ENCODE measurements around the gene ADAMTS16.

ADAMTS16 gene

GRCh38 chr5:5239191-5239590 is 99.1 kb downstream of the ADAMTS16 start:
- DNase-seq (ENCODE audit: low spot score): no peak

- DNase-seq (ENCODE audit: low spot score): no peak
Observed at GRCh38 chr5:5240234-5240633, 100.1 kb downstream of the ADAMTS16 start.

GRCh38 chr5:5242056-5242455 is 101.9 kb downstream of the ADAMTS16 start:
- DNase-seq (ENCODE audit: low spot score): no peak

- no peak for DNase-seq (ENCODE audit: low spot score)
Observed at GRCh38 chr5:5246736-5247135, 106.6 kb downstream of the ADAMTS16 start.

GRCh38 chr5:5250758-5251157 is 110.6 kb downstream of the ADAMTS16 start:
- DNase-seq (ENCODE audit: low spot score): no peak

- DNase-seq (ENCODE audit: low spot score): no peak
Observed at GRCh38 chr5:5252106-5252505, 112.0 kb downstream of the ADAMTS16 start.

GRCh38 chr5:5257353-5257752 is 117.2 kb downstream of the ADAMTS16 start:
- no peak for DNase-seq (ENCODE audit: low spot score)

GRCh38 chr5:5258564-5258963 is 118.4 kb downstream of the ADAMTS16 start:
- DNase-seq (ENCODE audit: low spot score): no peak

- no peak for DNase-seq (ENCODE audit: low spot score)
Observed at GRCh38 chr5:5264727-5265126, 124.6 kb downstream of the ADAMTS16 start.

- DNase-seq (ENCODE audit: low spot score): no peak
Observed at GRCh38 chr5:5266297-5266696, 126.2 kb downstream of the ADAMTS16 start.

- DNase-seq (ENCODE audit: low spot score): no peak
Observed at GRCh38 chr5:5270161-5270560, 130.0 kb downstream of the ADAMTS16 start.

- no peak for DNase-seq (ENCODE audit: low spot score)
Observed at GRCh38 chr5:5270958-5271785, 131.0 kb downstream of the ADAMTS16 start.

GRCh38 chr5:5271786-5272321 is 131.7 kb downstream of the ADAMTS16 start:
- no peak for DNase-seq (ENCODE audit: low spot score)

- no peak for DNase-seq (ENCODE audit: low spot score)
Observed at GRCh38 chr5:5273398-5273797, 133.3 kb downstream of the ADAMTS16 start.

GRCh38 chr5:5273976-5274375 is 133.8 kb downstream of the ADAMTS16 start:
- DNase-seq (ENCODE audit: low spot score): no peak

- DNase-seq (ENCODE audit: low spot score): no peak
Observed at GRCh38 chr5:5275211-5275610, 135.1 kb downstream of the ADAMTS16 start.

GRCh38 chr5:5276430-5276829 is 136.3 kb downstream of the ADAMTS16 start:
- no peak for DNase-seq (ENCODE audit: low spot score)

GRCh38 chr5:5276951-5277517 is 136.9 kb downstream of the ADAMTS16 start:
- no peak for DNase-seq (ENCODE audit: low spot score)

- no peak for DNase-seq (ENCODE audit: low spot score)
Observed at GRCh38 chr5:5278201-5278814, 138.2 kb downstream of the ADAMTS16 start.

GRCh38 chr5:5278815-5279381 is 138.8 kb downstream of the ADAMTS16 start:
- DNase-seq (ENCODE audit: low spot score): no peak

GRCh38 chr5:5285906-5286305 is 145.8 kb downstream of the ADAMTS16 start:
- DNase-seq (ENCODE audit: low spot score): no peak

GRCh38 chr5:5287419-5287818 is 147.3 kb downstream of the ADAMTS16 start:
- no peak for DNase-seq (ENCODE audit: low spot score)

GRCh38 chr5:5288201-5288600 is 148.1 kb downstream of the ADAMTS16 start:
- no peak for DNase-seq (ENCODE audit: low spot score)

Data from HuH-7.5 (cell line).